GM23248 (cell line): Measurements from ENCODE around the gene PTPN1.

Experiments used
- EZH2 ChIP-seq: fragments of 200-600 bp; sonication (generic); IDR thresholded peaks from 2 replicates; pipeline ENCODE4 v1.6.1; 2018; ENCODE audit warnings: antibody characterized with exemption, mild to moderate bottlenecking; ENCODE audit not compliant: insufficient read depth, poor library complexity, severe bottlenecking
- EZH2phosphoT487 ChIP-seq: fragments of 200-600 bp; sonication (generic); IDR thresholded peaks from 2 replicates; pipeline ENCODE4 v1.6.1; 2018; ENCODE audit warnings: antibody characterized with exemption, moderate library complexity, mild to moderate bottlenecking, low read depth; ENCODE audit not compliant: insufficient read depth

- TF ChIP-seq EZH2 (no peak), EZH2phosphoT487 (no peak)
Measured at GRCh38 chr20:50613438-50614169, 103.4 kb downstream of the PTPN1 start.
